IPS-11a (cell line): Measurements from ENCODE around the gene TPCN2.
"Not testable (repeated sequence)": the region's sequence is repeated elsewhere in the genome, so short reads cannot be mapped to it uniquely, and the experiment has no call there.

Experiments used
- H3K4me3 ChIP-seq: one replicate; pipeline ENCODE4 v1.5.1; 2013; ENCODE audit warnings: low read depth, low read length, control low read depth

The TPCN2 gene

GRCh38 chr11:69073469-69073868 is 24.7 kb downstream of the TPCN2 start:
- no peak overlapping the region for H3K4me3 ChIP-seq

- H3K4me3 ChIP-seq = no peak overlapping the region
Observed at GRCh38 chr11:69074375-69075140, 25.8 kb downstream of the TPCN2 start.

GRCh38 chr11:69075421-69076128 is 26.8 kb downstream of the TPCN2 start:
- H3K4me3 ChIP-seq = no peak overlapping the region

GRCh38 chr11:69076129-69076791 is 27.5 kb downstream of the TPCN2 start:
- H3K4me3 ChIP-seq = no peak overlapping the region

GRCh38 chr11:69076977-69077376 is 28.2 kb downstream of the TPCN2 start:
- not testable (repeated sequence) for H3K4me3 ChIP-seq

GRCh38 chr11:69078508-69078907 is 29.8 kb downstream of the TPCN2 start:
- H3K4me3 ChIP-seq = no peak overlapping the region

- no peak overlapping the region for H3K4me3 ChIP-seq
Observed at GRCh38 chr11:69078930-69079605, 30.3 kb downstream of the TPCN2 start.

GRCh38 chr11:69079661-69080256 is 31.0 kb downstream of the TPCN2 start:
- no peak overlapping the region for H3K4me3 ChIP-seq

- H3K4me3 ChIP-seq = no peak overlapping the region
Observed at GRCh38 chr11:69080257-69080995, 31.7 kb downstream of the TPCN2 start.

GRCh38 chr11:69081180-69081579 is 32.4 kb downstream of the TPCN2 start:
- no peak overlapping the region for H3K4me3 ChIP-seq

- no peak overlapping the region for H3K4me3 ChIP-seq
Observed at GRCh38 chr11:69083531-69084247, 35.0 kb downstream of the TPCN2 start.

- H3K4me3 ChIP-seq = no peak overlapping the region
Observed at GRCh38 chr11:69084371-69084770, 35.6 kb downstream of the TPCN2 start.

GRCh38 chr11:69085490-69086095 is 36.9 kb downstream of the TPCN2 start:
- H3K4me3 ChIP-seq = no peak overlapping the region

- no peak overlapping the region for H3K4me3 ChIP-seq
Observed at GRCh38 chr11:69086152-69087132, 37.7 kb downstream of the TPCN2 start.

- no peak overlapping the region for H3K4me3 ChIP-seq
Observed at GRCh38 chr11:69087133-69087524, 38.4 kb downstream of the TPCN2 start.

- no peak overlapping the region for H3K4me3 ChIP-seq
Observed at GRCh38 chr11:69087811-69088210, 39.1 kb downstream of the TPCN2 start.

- no peak overlapping the region for H3K4me3 ChIP-seq
Observed at GRCh38 chr11:69088676-69089146, 40.0 kb downstream of the TPCN2 start.

GRCh38 chr11:69089258-69089657 is 40.5 kb downstream of the TPCN2 start:
- no peak overlapping the region for H3K4me3 ChIP-seq
